ENCODE measurements around the gene PRG3. TPM values are rescaled to one million over a fixed set of nuclear protein-coding genes. Genes with fewer than 3 reads are reported as not detected.

PRG3 gene
- total and polyA plus RNA-seq, 4 experiments from 2014 or later = not detected

Other genes starting within 250 kb of the PRG3 start
- not detected for gene LRRC55, start 199.2 kb downstream of the PRG3 start, total RNA-seq
- gene LRRC55, start 199.2 kb downstream of the PRG3 start, polyA plus RNA-seq = not detected
- gene APLNR, start 143.9 kb downstream of the PRG3 start, total RNA-seq = not detected
- gene APLNR, start 143.9 kb downstream of the PRG3 start, polyA plus RNA-seq = not detected
- 10 to 100 TPM; 17.2 to 23.7 TPM for gene TNKS1BP1, start 56.2 kb downstream of the PRG3 start, total RNA-seq
- gene TNKS1BP1, start 56.2 kb downstream of the PRG3 start, polyA plus RNA-seq = 1 to 10 TPM in 1 of 2 donors, under 1 TPM in 1; 0.52 to 4.7 TPM
- gene SSRP1, start 45.3 kb downstream of the PRG3 start, total RNA-seq = 10 to 100 TPM; 69.0 to 74.3 TPM
- 10 to 100 TPM; 19.6 to 42.2 TPM for gene SSRP1, start 45.3 kb downstream of the PRG3 start, polyA plus RNA-seq
- gene P2RX3, start 42.8 kb downstream of the PRG3 start, total RNA-seq = not detected
- not detected for gene P2RX3, start 42.8 kb downstream of the PRG3 start, polyA plus RNA-seq
- under 1 TPM in 1 of 2 experiments, not detected in 1; 0.25 TPM for gene PRG2, start 9.5 kb upstream of the PRG3 start, total RNA-seq
- not detected for gene PRG2, start 9.5 kb upstream of the PRG3 start, polyA plus RNA-seq
- gene SLC43A3, start 46.0 kb upstream of the PRG3 start, total RNA-seq = 10 to 100 TPM; 15.1 to 15.6 TPM
- gene SLC43A3, start 46.0 kb upstream of the PRG3 start, polyA plus RNA-seq = 10 to 100 TPM; 17.7 to 18.5 TPM
- under 1 TPM in 1 of 2 experiments, not detected in 1; 0.17 TPM for gene RTN4RL2, start 79.4 kb upstream of the PRG3 start, total RNA-seq
- under 1 TPM in 1 of 2 donors, not detected in 1; 0.40 TPM for gene RTN4RL2, start 79.4 kb upstream of the PRG3 start, polyA plus RNA-seq
- 10 to 100 TPM; 18.1 to 21.7 TPM for gene SLC43A1, start 134.6 kb upstream of the PRG3 start, total RNA-seq
- 10 to 100 TPM; 14.8 to 19.1 TPM for gene SLC43A1, start 134.6 kb upstream of the PRG3 start, polyA plus RNA-seq
- 10 to 100 TPM; 30.4 to 34.6 TPM for gene TIMM10, start 149.6 kb upstream of the PRG3 start, total RNA-seq
- 10 to 100 TPM; 53.1 to 62.1 TPM for gene TIMM10, start 149.6 kb upstream of the PRG3 start, polyA plus RNA-seq
- not detected for gene SMTNL1, start 156.4 kb upstream of the PRG3 start, total RNA-seq
- under 1 TPM in 1 of 2 donors, not detected in 1; 0.55 TPM for gene SMTNL1, start 156.4 kb upstream of the PRG3 start, polyA plus RNA-seq
- 10 to 100 TPM; 79.7 to 82.9 TPM for gene UBE2L6, start 186.5 kb upstream of the PRG3 start, total RNA-seq
- gene UBE2L6, start 186.5 kb upstream of the PRG3 start, polyA plus RNA-seq = 100 to 1,000 TPM; 257 to 320 TPM
- gene SERPING1, start 216.5 kb upstream of the PRG3 start, total RNA-seq = not detected
- not detected for gene SERPING1, start 216.5 kb upstream of the PRG3 start, polyA plus RNA-seq

Data from CD4-positive, alpha-beta memory T cell (primary cell).